Right atrium auricular region (tissue), 2 donors: ENCODE data around the gene CCDC12. TPM values are rescaled to one million over a fixed set of nuclear protein-coding genes. Genes with fewer than 3 reads are reported as not detected.

Source experiments
- DNase-seq: peaks from one replicate; pipeline ENCODE4 v3.0.0-alpha.2; 2019; ENCODE audit warnings: low spot score
- H3K27ac ChIP-seq, 2 donors: fragments of 200-600 bp; sonication (generic); 1 replicate in 1 of 2; 2 replicates in 1 of 2; pipeline ENCODE4 v1.5.1; 2016 to 2019
- H3K27me3 ChIP-seq, 2 donors: fragments of 200-600 bp; sonication (generic); one replicate each; pipeline versions ENCODE4 v1.5.1 to v1.6.0; 2017 to 2019
- H3K36me3 ChIP-seq: fragments of 200-600 bp; sonication (generic); one replicate; pipeline ENCODE4 v1.5.1; 2016
- H3K4me1 ChIP-seq, 2 donors: fragments of 200-600 bp; sonication (generic); one replicate each; pipeline versions ENCODE4 v1.5.1 to v1.6.0; 2017 to 2019
- H3K4me3 ChIP-seq, 2 donors: fragments of 200-600 bp; sonication (generic); 1 replicate in 1 of 2; 2 replicates in 1 of 2; pipeline ENCODE4 v1.5.1; 2017 to 2019; ENCODE audit warnings: mild to moderate bottlenecking in 1 of 2, moderate library complexity in 1 of 2
- H3K9me3 ChIP-seq, 2 donors: fragments of 200-600 bp; sonication (generic); one replicate each; pipeline ENCODE4 v1.5.1; 2019
- total RNA-seq, 2 donors: library from RNA; depleted of rRNA; stranded (reverse); fragments of >200 nt; gene quantifications; one replicate each; pipeline ENCODE4 v1.1.0, GENCODE V29; 2016
- TF ChIP-seq, protein P1 (sequence below), 2 donors: fragments of 200-600 bp; sonication (generic); IDR thresholded peaks; one replicate each; pipeline ENCODE4 v1.5.1; 2019; ENCODE audit warnings: antibody characterized with exemption in 2 of 2

The CCDC12 gene
- total RNA-seq, 2 donors from 2014 or later: 27.5 to 38.6 TPM

DNA sequence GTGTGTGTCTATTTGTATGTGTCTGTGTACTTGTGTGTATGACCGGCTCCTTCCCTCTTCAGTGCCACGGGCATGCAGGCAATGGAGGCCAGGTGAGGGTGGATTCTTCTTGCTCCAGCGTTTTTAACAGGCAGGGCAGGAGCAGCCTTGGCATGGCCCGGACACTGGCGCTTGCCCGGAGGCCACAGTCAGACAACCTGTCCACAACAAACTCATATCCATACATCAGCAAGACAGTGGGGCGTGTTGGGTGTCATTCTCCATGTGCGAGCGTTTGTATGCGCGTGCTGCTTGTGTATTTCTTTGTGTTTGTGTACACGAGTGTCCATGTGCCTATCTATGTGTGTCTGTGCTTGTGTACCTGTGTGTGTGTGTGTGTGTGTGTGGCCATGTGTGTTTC, 69.3 kb downstream of the CCDC12 start:
- no peak overlapping the region for H3K4me3 ChIP-seq
- DNase-seq: no peak
- no peak overlapping the region for H3K27ac ChIP-seq
- no peaks in the 10 kb centered on the region for H3K9me3 ChIP-seq
- H3K27me3 ChIP-seq: no peaks in the 10 kb centered on the region
- H3K4me1 ChIP-seq: peaks cover 0 to 24% of the 10 kb centered on the region in 2 donors
- no peaks in the 10 kb centered on the region for H3K36me3 ChIP-seq
- TF ChIP-seq, protein P1, sequence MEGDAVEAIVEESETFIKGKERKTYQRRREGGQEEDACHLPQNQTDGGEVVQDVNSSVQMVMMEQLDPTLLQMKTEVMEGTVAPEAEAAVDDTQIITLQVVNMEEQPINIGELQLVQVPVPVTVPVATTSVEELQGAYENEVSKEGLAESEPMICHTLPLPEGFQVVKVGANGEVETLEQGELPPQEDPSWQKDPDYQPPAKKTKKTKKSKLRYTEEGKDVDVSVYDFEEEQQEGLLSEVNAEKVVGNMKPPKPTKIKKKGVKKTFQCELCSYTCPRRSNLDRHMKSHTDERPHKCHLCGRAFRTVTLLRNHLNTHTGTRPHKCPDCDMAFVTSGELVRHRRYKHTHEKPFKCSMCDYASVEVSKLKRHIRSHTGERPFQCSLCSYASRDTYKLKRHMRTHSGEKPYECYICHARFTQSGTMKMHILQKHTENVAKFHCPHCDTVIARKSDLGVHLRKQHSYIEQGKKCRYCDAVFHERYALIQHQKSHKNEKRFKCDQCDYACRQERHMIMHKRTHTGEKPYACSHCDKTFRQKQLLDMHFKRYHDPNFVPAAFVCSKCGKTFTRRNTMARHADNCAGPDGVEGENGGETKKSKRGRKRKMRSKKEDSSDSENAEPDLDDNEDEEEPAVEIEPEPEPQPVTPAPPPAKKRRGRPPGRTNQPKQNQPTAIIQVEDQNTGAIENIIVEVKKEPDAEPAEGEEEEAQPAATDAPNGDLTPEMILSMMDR (IDR thresholded peaks at IDR 0.05): no peak

DNA sequence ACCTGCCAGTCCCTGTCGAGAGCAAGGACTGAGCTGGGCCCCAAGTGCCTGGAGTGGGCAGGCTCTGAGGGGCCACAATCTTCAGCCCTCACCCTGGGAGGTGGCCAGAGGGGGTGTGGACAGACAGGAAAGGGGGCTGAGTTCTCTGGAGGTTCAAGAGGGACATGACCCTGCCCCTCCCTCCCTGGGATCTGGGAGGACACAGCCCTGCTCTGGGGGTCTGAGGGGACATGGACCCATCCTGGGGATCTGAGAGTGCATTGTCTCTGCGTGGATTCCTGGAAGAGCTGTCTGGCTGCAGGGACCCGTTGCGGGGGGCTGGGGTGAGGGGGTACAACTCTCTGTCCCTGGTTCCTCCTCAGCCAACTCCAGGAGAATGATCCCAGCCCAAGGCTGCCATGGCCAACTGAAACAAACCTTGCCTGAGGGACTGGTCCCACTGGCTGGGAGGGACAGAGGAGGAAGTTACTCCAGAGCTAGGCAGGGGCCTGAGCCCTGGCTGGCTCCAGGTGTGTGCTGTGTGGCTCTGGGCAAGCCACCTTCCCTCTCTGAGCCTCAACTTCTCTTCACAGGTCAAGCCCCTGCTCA, 70.0 kb downstream of the CCDC12 start:
- Histone ChIP-seq H3K27me3 (no peaks in the 10 kb centered on the region), H3K27ac (no peak overlapping the region), H3K4me1 (peaks cover 0 to 24% of the 10 kb centered on the region in 2 donors), H3K4me3 (no peak overlapping the region), H3K9me3 (no peaks in the 10 kb centered on the region), H3K36me3 (no peaks in the 10 kb centered on the region)
- TF ChIP-seq, protein P1 (IDR thresholded peaks at IDR 0.05): no peak
- DNase-seq: no peak

DNA sequence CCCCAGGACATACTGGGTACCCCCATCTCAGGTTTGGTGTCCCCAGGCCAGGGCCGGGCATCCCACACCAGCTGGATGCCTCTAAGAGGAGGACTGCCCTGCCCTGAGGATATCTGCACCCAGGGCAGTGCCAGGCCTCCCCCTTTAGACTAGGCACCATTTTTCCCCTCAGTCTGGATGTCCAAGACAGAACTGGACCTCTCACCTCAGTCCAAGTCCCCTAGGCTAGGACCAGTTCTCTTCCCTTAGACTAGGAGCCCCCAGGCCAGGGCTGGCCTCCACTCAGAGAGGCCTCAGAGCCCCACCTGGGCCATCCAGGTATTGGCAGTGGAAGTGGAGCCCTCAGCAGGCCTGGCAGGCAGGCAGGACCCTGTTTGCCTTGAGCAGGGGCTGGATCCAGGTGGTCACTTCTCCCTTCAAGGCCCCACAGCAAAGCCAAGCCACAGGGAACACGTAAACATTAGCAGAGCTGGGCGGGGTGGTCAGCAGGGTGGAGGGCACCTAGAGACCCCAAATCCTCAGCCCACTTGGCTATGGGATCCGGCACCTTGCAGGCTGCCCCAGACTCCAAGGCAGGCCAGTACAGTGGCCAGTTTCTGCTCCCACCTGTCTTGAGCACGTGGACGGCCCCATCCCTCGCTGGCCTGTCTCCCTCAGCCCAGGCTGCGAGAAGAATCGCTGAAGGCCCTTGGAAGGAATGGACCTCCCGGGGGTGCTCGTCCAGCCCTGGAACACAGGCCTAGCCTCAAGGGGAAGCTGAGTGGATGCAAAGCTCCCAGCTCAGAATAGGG, 70.7 kb downstream of the CCDC12 start:
- Histone ChIP-seq H3K36me3 (no peaks in the 10 kb centered on the region), H3K4me3 (no peak overlapping the region), H3K4me1 (peaks cover 0 to 24% of the 10 kb centered on the region in 2 donors), H3K27ac (no peak overlapping the region), H3K27me3 (no peaks in the 10 kb centered on the region), H3K9me3 (no peaks in the 10 kb centered on the region)
- TF ChIP-seq, protein P1 (IDR thresholded peaks at IDR 0.05): no peak
- no peak for DNase-seq

DNA sequence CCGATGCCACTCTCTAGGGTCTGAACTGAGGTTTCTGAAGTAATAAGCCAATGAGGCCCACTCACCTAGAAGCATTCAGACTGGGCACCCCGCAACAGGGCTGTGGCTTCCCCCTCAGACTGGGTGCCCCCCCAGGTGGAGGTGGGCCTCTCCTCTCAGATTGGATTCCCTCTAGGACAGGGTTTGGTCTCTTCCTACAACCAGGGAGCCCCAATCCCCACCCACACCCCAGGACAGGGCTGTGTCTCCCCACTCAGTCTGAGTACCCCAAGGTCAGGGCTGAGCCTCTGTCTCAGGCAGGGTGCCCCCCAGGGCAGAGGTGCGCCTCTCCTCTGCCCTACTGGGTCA, 71.4 kb downstream of the CCDC12 start:
- Histone ChIP-seq H3K4me1 (peaks cover 0 to 24% of the 10 kb centered on the region in 2 donors), H3K36me3 (no peaks in the 10 kb centered on the region), H3K4me3 (no peak overlapping the region), H3K27me3 (no peaks in the 10 kb centered on the region), H3K27ac (no peak overlapping the region), H3K9me3 (no peaks in the 10 kb centered on the region)
- DNase-seq: no peak
- TF ChIP-seq, protein P1 (IDR thresholded peaks at IDR 0.05): no peak

DNA sequence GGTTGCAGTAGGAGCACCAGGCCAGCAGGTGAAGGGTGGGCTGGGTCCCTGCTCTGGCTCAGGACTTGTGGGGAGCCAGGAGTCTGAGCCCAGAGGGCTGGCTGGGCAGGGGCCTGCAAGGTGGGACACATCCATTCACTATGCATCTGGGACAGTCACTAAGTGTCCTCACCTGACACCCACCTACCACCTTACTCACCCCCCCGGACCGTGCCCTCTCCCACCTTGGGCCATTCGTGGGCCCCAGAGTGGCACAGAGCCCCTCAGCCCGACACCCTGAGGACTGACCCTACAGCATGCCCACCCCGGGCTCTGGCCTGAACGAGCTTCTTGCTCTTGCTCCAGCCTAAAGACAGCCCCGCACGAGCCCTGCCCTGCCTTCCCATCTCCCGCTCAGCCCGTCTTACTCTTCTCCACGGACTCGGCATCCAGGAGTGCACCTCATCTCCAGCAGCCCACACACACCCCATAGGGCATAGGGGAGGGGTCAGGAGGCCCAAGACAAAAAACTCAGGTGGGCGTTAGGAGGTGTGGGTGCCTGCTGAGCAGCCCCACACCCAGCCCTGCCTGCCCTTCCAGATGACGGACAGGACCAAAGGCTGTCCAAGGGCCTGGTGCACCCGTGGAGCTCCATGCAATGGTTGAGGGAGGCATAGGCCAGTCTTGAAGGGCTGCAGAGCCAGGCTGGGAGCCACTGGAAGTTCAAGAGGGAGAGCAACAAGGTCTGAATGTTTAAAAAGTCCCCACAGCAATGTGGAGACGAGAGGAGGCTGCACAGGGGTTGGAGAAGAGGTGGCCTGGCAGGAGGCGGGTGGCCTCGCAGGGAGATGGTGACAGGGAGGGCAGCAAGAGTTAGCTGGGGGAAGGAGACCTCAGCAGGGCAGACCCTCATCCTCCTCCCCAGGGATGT, 72.0 kb downstream of the CCDC12 start:
- no peaks in the 10 kb centered on the region for H3K27me3 ChIP-seq
- peaks cover 0 to 25% of the 10 kb centered on the region in 2 donors for H3K4me1 ChIP-seq
- TF ChIP-seq, protein P1 (IDR thresholded peaks at IDR 0.05): no peak
- no peak for DNase-seq
- no peaks in the 10 kb centered on the region for H3K36me3 ChIP-seq
- no peaks in the 10 kb centered on the region for H3K9me3 ChIP-seq
- H3K4me3 ChIP-seq: no peak overlapping the region
- H3K27ac ChIP-seq: no peak overlapping the region
